ENCODE results near the gene LPAR1. TPM values are rescaled to one million over a fixed set of nuclear protein-coding genes. Genes with fewer than 3 reads are reported as not detected.

Gene LPAR1
- total and polyA plus RNA-seq, 2 donors (not counting 1 experiment from before 2014, with no cell fraction given): 0.06 TPM; not detected in 1

DNA sequence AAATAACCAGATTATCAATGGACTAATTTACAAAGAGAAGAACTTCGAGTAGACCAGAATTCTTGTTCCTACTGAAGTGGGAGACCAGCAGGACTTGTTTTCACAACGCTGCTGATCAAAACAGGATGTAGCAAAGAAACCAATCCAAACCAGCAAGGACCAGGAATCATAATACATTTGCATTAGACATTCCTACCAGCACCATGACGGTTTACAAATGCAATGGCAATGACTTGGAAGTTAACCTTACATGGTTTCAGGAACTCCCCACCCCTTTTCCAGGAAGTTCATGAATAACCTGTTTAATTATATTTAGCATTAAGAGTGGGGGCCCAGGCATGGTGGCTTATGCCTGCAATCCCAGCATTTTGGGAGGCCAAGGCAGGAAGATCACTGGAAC is 100.0 kb downstream of the LPAR1 start:
- POLR2A ChIA-PET: no interaction called here
- H4K20me1 ChIP-seq (ENCODE audit: control insufficient read depth, insufficient read depth, low read length, poor library complexity, severe bottlenecking): no peaks in the 10 kb centered on the region
- WGBS (ENCODE audit: insufficient coverage): 75% methylated on average over 3 of the region's 3 CpGs

More for the DNA sequence above, 100.0 kb downstream of the LPAR1 start:
- Mint-ChIP-seq H3K4me1 (peaks cover 5% of the 10 kb centered on the region), H3K4me3 (no peak overlapping the region), H3K27me3 (no peaks in the 10 kb centered on the region), H3K9me3 (ENCODE audit: insufficient read depth) (peaks cover 6% of the 10 kb centered on the region), H3K27ac (no peak overlapping the region)
- DNase-seq (no peak), ATAC-seq (ENCODE audit: low read depth) (no peak)
- no peaks in the 10 kb centered on the region for H3K36me3 ChIP-seq (replicated peaks in 1 of 2; ENCODE audit: control extremely low read depth in 1 of 2, control insufficient read depth in 1 of 2, extremely low read depth in 1 of 2, insufficient read depth in 2 of 2, low read length in 1 of 2)
- no peak overlapping the region for H3K27ac ChIP-seq (ENCODE audit: low read length in 2 of 2)
- H3K9ac ChIP-seq (ENCODE audit: low read length): no peak overlapping the region
- H3K4me2 ChIP-seq (replicated peaks; ENCODE audit: low read depth, low read length, poor library complexity, severe bottlenecking): no peak overlapping the region
- H3K4me3 ChIP-seq (ENCODE audit: control extremely low read depth in 1 of 5, extremely low read depth in 1 of 5, insufficient read depth in 1 of 5, low read depth in 2 of 5, low read length in 4 of 5): no peak overlapping the region
- no peaks in the 10 kb centered on the region for H3K79me2 ChIP-seq (ENCODE audit: control insufficient read depth, insufficient read depth, low read length)
- TF ChIP-seq CTCF (IDR thresholded peaks at IDR 0.05) (no peak), EZH2 (IDR thresholded peaks at IDR 0.05; ENCODE audit: borderline replicate concordance, insufficient read depth, low read depth, low read length, poor library complexity, severe bottlenecking) (no peak)
- no peak overlapping the region for H2AFZ ChIP-seq (ENCODE audit: insufficient read depth, low read depth, low read length, poor library complexity, severe bottlenecking)
- H3K4me1 ChIP-seq (ENCODE audit: control insufficient read depth in 2 of 2, insufficient read depth in 2 of 2, low read length in 2 of 2): no peaks in the 10 kb centered on the region
- CTCF ChIA-PET: no interaction called here
- no peaks in the 10 kb centered on the region for H3K9me3 ChIP-seq (ENCODE audit: control extremely low read depth in 1 of 3, control insufficient read depth in 2 of 3, insufficient read depth in 1 of 3, low read length in 2 of 3)
- H3K27me3 ChIP-seq (replicated peaks in 1 of 4; ENCODE audit: control extremely low read depth in 1 of 4, control insufficient read depth in 3 of 4, insufficient read depth in 4 of 4, low read length in 3 of 4): no peaks in the 10 kb centered on the region
- intact Hi-C loops (cut with micrococcal nuclease): no loop called here

Measured in B cell (primary cell).